ENCODE data around the gene DNAJB8.

DNAJB8 gene

GRCh38 chr3:128432301-128432970 is 34.3 kb downstream of the DNAJB8 start:
- peak overlapping the region; percentile 18 to 71 for H3K4me3 ChIP-seq (ENCODE audit: low read length in 2 of 2)
- no peak overlapping the region for H3K27ac ChIP-seq (replicated peaks; ENCODE audit: low read length)

DNA sequence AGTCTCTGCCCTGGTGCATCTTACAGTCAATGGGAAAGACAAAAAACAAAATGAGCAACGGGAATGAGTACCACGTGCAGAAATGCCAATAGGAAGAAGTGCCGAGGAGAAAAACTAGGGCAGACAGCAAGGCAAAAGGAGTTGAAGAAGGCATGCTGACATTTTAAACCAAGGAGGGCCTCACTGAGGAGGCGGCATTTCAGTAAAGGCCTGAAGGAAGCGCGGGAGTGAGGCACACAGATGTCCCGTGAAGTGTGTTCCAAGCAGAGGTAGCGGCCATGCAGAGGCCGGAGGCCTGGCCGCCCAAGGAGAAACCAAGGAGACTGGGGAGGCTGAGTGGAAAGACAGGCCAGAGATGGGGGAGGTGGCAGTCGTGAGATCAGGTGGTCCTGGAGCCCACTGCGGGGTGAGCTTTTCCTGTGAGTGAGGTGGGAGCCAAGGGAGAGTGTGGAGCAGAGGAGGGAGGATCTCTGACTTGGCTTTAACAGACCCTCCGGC is 34.8 kb downstream of the DNAJB8 start:
- Histone ChIP-seq H2BK12ac (ENCODE audit: low read length) (peak overlapping the region; percentile 86), H2BK120ac (ENCODE audit: low read depth, low read length) (peak overlapping the region; percentile 84), H2AK5ac (ENCODE audit: low read depth, low read length) (peak overlapping the region; percentile 11), H3K4ac (ENCODE audit: low read length) (no peak overlapping the region), H4K8ac (ENCODE audit: low read depth, low read length) (no peak overlapping the region), H3K4me3 (ENCODE audit: low read length in 2 of 2) (peak overlapping the region in 1 of 2 donors; percentile 71), H2AFZ (ENCODE audit: low read length) (no peak overlapping the region), H3K36me3 (replicated peaks in 1 of 2; ENCODE audit: control insufficient read depth in 2 of 2, insufficient read depth in 2 of 2, low read length in 2 of 2) (no peaks in the 10 kb centered on the region), H3K9me3 (replicated peaks in 1 of 2; ENCODE audit: control insufficient read depth in 2 of 2, insufficient read depth in 1 of 2, low read depth in 1 of 2, low read length in 2 of 2) (no peaks in the 10 kb centered on the region), H4K91ac (ENCODE audit: low read depth, low read length, poor library complexity) (no peak overlapping the region), H3K4me1 (ENCODE audit: control insufficient read depth in 2 of 2, insufficient read depth in 1 of 2, low read depth in 1 of 2, low read length in 2 of 2) (peaks cover 19 to 25% of the 10 kb centered on the region in 2 donors), H3K23ac (ENCODE audit: low read depth, low read length, poor library complexity) (peak overlapping the region; percentile 90), H3K27ac (replicated peaks; ENCODE audit: low read length) (no peak overlapping the region), H2BK15ac (ENCODE audit: low read length) (peak overlapping the region; percentile 97), H2BK5ac (ENCODE audit: low read length) (peak overlapping the region; percentile 33), H3K4me2 (ENCODE audit: insufficient read depth, low read length, poor library complexity, severe bottlenecking) (peak overlapping the region; percentile 79), H3K79me1 (ENCODE audit: low read depth, low read length) (no peaks in the 10 kb centered on the region), H3K14ac (ENCODE audit: low read length) (peak overlapping the region; percentile 71), H3K9ac (ENCODE audit: low read depth, low read length, poor library complexity) (peak overlapping the region; percentile 83), H3K18ac (ENCODE audit: low read length) (peak overlapping the region; percentile 98), H3K27me3 (ENCODE audit: control insufficient read depth in 3 of 3, insufficient read depth in 3 of 3, low read depth in 1 of 3, low read length in 3 of 3) (peaks cover 3 to 92% (median 58%) of the 10 kb centered on the region in 3 experiments)
- WGBS, 2 donors (ENCODE audit: extremely low coverage in 2 of 2, insufficient read length in 2 of 2, insufficient replicate concordance in 1 of 2): no CpG with 5 or more reads among the region's 13 CpGs
- no peak for DNase-seq (ENCODE audit: low spot score)

More at GRCh38 chr3:128432301-128432970, 34.3 kb downstream of the DNAJB8 start:
- Histone ChIP-seq H3K36me3 (replicated peaks in 1 of 2; ENCODE audit: control insufficient read depth in 2 of 2, insufficient read depth in 2 of 2, low read length in 2 of 2) (no peaks in the 10 kb centered on the region), H3K27me3 (ENCODE audit: control insufficient read depth in 3 of 3, insufficient read depth in 3 of 3, low read depth in 1 of 3, low read length in 3 of 3) (peaks cover 0 to 89% (median 52%) of the 10 kb centered on the region in 3 experiments), H3K4me2 (ENCODE audit: insufficient read depth, low read length, poor library complexity, severe bottlenecking) (peak overlapping the region; percentile 79), H3K9ac (ENCODE audit: low read depth, low read length, poor library complexity) (peak overlapping the region; percentile 83), H2BK5ac (ENCODE audit: low read length) (peak overlapping the region; percentile 33), H2BK15ac (ENCODE audit: low read length) (peak overlapping the region; percentile 97), H3K18ac (ENCODE audit: low read length) (peak overlapping the region; percentile 98), H4K91ac (ENCODE audit: low read depth, low read length, poor library complexity) (peak overlapping the region; percentile 81), H2BK12ac (ENCODE audit: low read length) (peak overlapping the region; percentile 86), H3K14ac (ENCODE audit: low read length) (peak overlapping the region; percentile 71), H3K9me3 (replicated peaks in 1 of 2; ENCODE audit: control insufficient read depth in 2 of 2, insufficient read depth in 1 of 2, low read depth in 1 of 2, low read length in 2 of 2) (no peaks in the 10 kb centered on the region), H2AK5ac (ENCODE audit: low read depth, low read length) (peak overlapping the region; percentile 11), H2AFZ (ENCODE audit: low read length) (peak overlapping the region; percentile 85), H2BK120ac (ENCODE audit: low read depth, low read length) (peak overlapping the region; percentile 84), H3K79me1 (ENCODE audit: low read depth, low read length) (no peaks in the 10 kb centered on the region), H3K23ac (ENCODE audit: low read depth, low read length, poor library complexity) (peak overlapping the region; percentile 90), H4K8ac (ENCODE audit: low read depth, low read length) (peak overlapping the region; percentile 83), H3K4ac (ENCODE audit: low read length) (no peak overlapping the region), H3K4me1 (ENCODE audit: control insufficient read depth in 2 of 2, insufficient read depth in 1 of 2, low read depth in 1 of 2, low read length in 2 of 2) (peaks cover 19 to 22% of the 10 kb centered on the region in 2 donors)
- WGBS, 2 donors (ENCODE audit: extremely low coverage in 2 of 2, insufficient read length in 2 of 2, insufficient replicate concordance in 1 of 2): no CpG with 5 or more reads among the region's 43 CpGs
- DNase-seq (ENCODE audit: low spot score): no peak

DNA sequence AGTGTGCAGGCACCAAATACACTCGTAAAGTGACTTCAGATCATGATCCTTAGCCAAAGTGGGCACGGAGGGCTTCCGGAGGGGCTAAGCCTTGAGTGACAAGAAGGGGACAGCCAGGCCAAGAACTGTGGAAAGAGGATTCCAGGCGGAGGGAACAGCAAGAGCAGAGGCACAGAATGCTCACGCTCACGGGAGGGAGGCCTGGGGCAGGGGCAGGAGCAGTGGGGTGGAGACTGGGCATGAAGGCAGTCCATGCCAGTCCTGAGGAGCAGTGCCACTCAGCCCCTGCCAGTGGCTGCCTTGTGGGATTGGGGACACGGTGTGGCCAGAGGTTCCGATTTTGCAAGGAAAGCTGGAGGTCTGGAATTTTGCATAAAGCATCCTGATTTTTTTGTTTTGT is 36.0 kb downstream of the DNAJB8 start:
- no peak overlapping the region for H3K23ac ChIP-seq (ENCODE audit: low read depth, low read length, poor library complexity)
- peak overlapping the region; percentile 15 for H2AK5ac ChIP-seq (ENCODE audit: low read depth, low read length)
- no peak overlapping the region for H3K4me2 ChIP-seq (ENCODE audit: insufficient read depth, low read length, poor library complexity, severe bottlenecking)
- H2BK15ac ChIP-seq (ENCODE audit: low read length): peak overlapping the region; percentile 30
- no peaks in the 10 kb centered on the region for H3K9me3 ChIP-seq (replicated peaks in 1 of 2; ENCODE audit: control insufficient read depth in 2 of 2, insufficient read depth in 1 of 2, low read depth in 1 of 2, low read length in 2 of 2)
- WGBS, 2 donors (ENCODE audit: extremely low coverage in 2 of 2, insufficient read length in 2 of 2, insufficient replicate concordance in 1 of 2): no CpG with 5 or more reads among the region's 8 CpGs
- H3K4ac ChIP-seq (ENCODE audit: low read length): no peak overlapping the region
- peaks cover 3 to 94% (median 68%) of the 10 kb centered on the region in 3 experiments for H3K27me3 ChIP-seq (ENCODE audit: control insufficient read depth in 3 of 3, insufficient read depth in 3 of 3, low read depth in 1 of 3, low read length in 3 of 3)
- no peak overlapping the region for H3K27ac ChIP-seq (replicated peaks; ENCODE audit: low read length)
- no peak overlapping the region for H2BK120ac ChIP-seq (ENCODE audit: low read depth, low read length)
- peak overlapping the region; percentile 1 for H2BK12ac ChIP-seq (ENCODE audit: low read length)
- H3K14ac ChIP-seq (ENCODE audit: low read length): no peak overlapping the region
- H4K91ac ChIP-seq (ENCODE audit: low read depth, low read length, poor library complexity): no peak overlapping the region
- no peaks in the 10 kb centered on the region for H3K79me1 ChIP-seq (ENCODE audit: low read depth, low read length)
- no peak overlapping the region for H4K8ac ChIP-seq (ENCODE audit: low read depth, low read length)
- H3K4me1 ChIP-seq (ENCODE audit: control insufficient read depth in 2 of 2, insufficient read depth in 1 of 2, low read depth in 1 of 2, low read length in 2 of 2): peaks cover 21 to 25% of the 10 kb centered on the region in 2 donors
- H3K9ac ChIP-seq (ENCODE audit: low read depth, low read length, poor library complexity): no peak overlapping the region
- no peak overlapping the region for H2AFZ ChIP-seq (ENCODE audit: low read length)
- peak overlapping the region; percentile 72 for H3K18ac ChIP-seq (ENCODE audit: low read length)
- no peak overlapping the region for H2BK5ac ChIP-seq (ENCODE audit: low read length)
- H3K36me3 ChIP-seq (replicated peaks in 1 of 2; ENCODE audit: control insufficient read depth in 2 of 2, insufficient read depth in 2 of 2, low read length in 2 of 2): no peaks in the 10 kb centered on the region
- DNase-seq (ENCODE audit: low spot score): no peak
- no peak overlapping the region for H3K4me3 ChIP-seq (ENCODE audit: low read length in 2 of 2)

DNA sequence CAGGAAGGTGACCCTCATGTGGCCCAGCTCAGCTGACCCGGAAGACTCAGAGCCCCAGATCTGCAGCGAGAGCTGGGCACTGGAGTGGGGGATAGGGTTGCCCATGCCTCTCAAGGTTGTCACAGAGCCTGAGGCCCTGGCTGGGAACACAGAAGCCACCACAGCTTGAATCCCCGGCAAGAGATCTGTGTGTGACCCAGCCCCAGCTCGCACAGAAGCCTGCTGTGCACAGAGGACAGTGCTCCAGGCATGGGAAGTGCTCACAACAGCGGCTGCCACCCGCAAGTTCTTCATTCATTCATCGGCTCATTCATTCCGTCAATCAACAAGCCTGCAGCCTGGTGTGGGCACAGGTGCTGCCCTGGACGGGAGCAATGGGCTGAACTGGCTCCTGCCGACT is 36.4 kb downstream of the DNAJB8 start:
- Histone ChIP-seq H3K9ac (ENCODE audit: low read depth, low read length, poor library complexity) (no peak overlapping the region), H3K9me3 (replicated peaks in 1 of 2; ENCODE audit: control insufficient read depth in 2 of 2, insufficient read depth in 1 of 2, low read depth in 1 of 2, low read length in 2 of 2) (no peaks in the 10 kb centered on the region), H2AFZ (ENCODE audit: low read length) (no peak overlapping the region), H3K27ac (replicated peaks; ENCODE audit: low read length) (no peak overlapping the region), H4K91ac (ENCODE audit: low read depth, low read length, poor library complexity) (no peak overlapping the region), H3K27me3 (ENCODE audit: control insufficient read depth in 3 of 3, insufficient read depth in 3 of 3, low read depth in 1 of 3, low read length in 3 of 3) (peaks cover 3 to 94% (median 71%) of the 10 kb centered on the region in 3 experiments), H3K14ac (ENCODE audit: low read length) (peak overlapping the region; percentile 64), H2BK5ac (ENCODE audit: low read length) (no peak overlapping the region), H3K4ac (ENCODE audit: low read length) (no peak overlapping the region), H3K4me1 (ENCODE audit: control insufficient read depth in 2 of 2, insufficient read depth in 1 of 2, low read depth in 1 of 2, low read length in 2 of 2) (peaks cover 21 to 25% of the 10 kb centered on the region in 2 donors), H3K36me3 (replicated peaks in 1 of 2; ENCODE audit: control insufficient read depth in 2 of 2, insufficient read depth in 2 of 2, low read length in 2 of 2) (no peaks in the 10 kb centered on the region), H3K79me1 (ENCODE audit: low read depth, low read length) (no peaks in the 10 kb centered on the region), H2BK15ac (ENCODE audit: low read length) (peak overlapping the region; percentile 30), H3K4me3 (ENCODE audit: low read length in 2 of 2) (no peak overlapping the region), H3K23ac (ENCODE audit: low read depth, low read length, poor library complexity) (no peak overlapping the region), H2AK5ac (ENCODE audit: low read depth, low read length) (peak overlapping the region; percentile 88), H4K8ac (ENCODE audit: low read depth, low read length) (no peak overlapping the region), H3K4me2 (ENCODE audit: insufficient read depth, low read length, poor library complexity, severe bottlenecking) (no peak overlapping the region), H2BK120ac (ENCODE audit: low read depth, low read length) (no peak overlapping the region), H2BK12ac (ENCODE audit: low read length) (peak overlapping the region; percentile 1), H3K18ac (ENCODE audit: low read length) (peak overlapping the region; percentile 49)
- no peak for DNase-seq (ENCODE audit: low spot score)
- no CpG with 5 or more reads among the region's 10 CpGs for WGBS, 2 donors (ENCODE audit: extremely low coverage in 2 of 2, insufficient read length in 2 of 2, insufficient replicate concordance in 1 of 2)
